ENCODE measurements around the gene RBM19. TPM values are rescaled to one million over a fixed set of nuclear protein-coding genes. Genes with fewer than 3 reads are reported as not detected.

The RBM19 gene
- polyA plus RNA-seq, 2 of the 4 experiments (the other 2 are of a cell fraction): 16.0 to 18.6 TPM

GRCh38 chr12:113899561-113900471, 66.3 kb downstream of the RBM19 start:
- ATAC-seq (no peak), DNase-seq (ENCODE audit: low read depth in 1 of 2, low spot score in 1 of 2) (no peak), FAIRE-seq (no peak)
- no peak overlapping the region for H3K4me2 ChIP-seq
- H3K27ac ChIP-seq: no peak overlapping the region
- TF ChIP-seq HMGXB4 (CRISPR knock-in tag; IDR thresholded peaks at IDR 0.05; ENCODE audit: borderline replicate concordance) (no peak), JUN (IDR thresholded peaks at IDR 0.05) (no peak), FOSL2 (IDR thresholded peaks at IDR 0.05) (no peak), FOSL2 (CRISPR knock-in tag; IDR thresholded peaks at IDR 0.05) (no peak)
- ChIA-PET CTCF (interaction anchor here (0.9 to 1.3 kb wide), 2 partner anchors 9 kb away, joined by 3 to 4 read pairs; no protein-coding TSS in a partner anchor), POLR2A (no interaction called here)
- WGBS (ENCODE audit: missing lambda C conversion rate): 93% methylated on average over 32 of the region's 32 CpGs
- H3K9me3 ChIP-seq: no peaks in the 10 kb centered on the region
- H3K4me1 ChIP-seq: no peaks in the 10 kb centered on the region
- no peak overlapping the region for H3K4me3 ChIP-seq

- H3K9me3 ChIP-seq: no peaks in the 10 kb centered on the region
- no peak overlapping the region for H3K4me3 ChIP-seq
- ATAC-seq (no peak), FAIRE-seq (no peak), DNase-seq (ENCODE audit: low read depth in 1 of 2, low spot score in 1 of 2) (no peak)
- H3K4me2 ChIP-seq: no peak overlapping the region
- ChIA-PET CTCF (interaction anchor here (1.3 kb wide), 1 partner anchor 9 kb away, joined by 3 read pairs; no protein-coding TSS in a partner anchor), POLR2A (no interaction called here)
- WGBS (ENCODE audit: missing lambda C conversion rate): 80% methylated on average over 6 of the region's 6 CpGs
- H3K4me1 ChIP-seq: no peaks in the 10 kb centered on the region
- TF ChIP-seq BHLHE40 (IDR thresholded peaks at IDR 0.05; ENCODE audit: low read depth, low read length) (no peak), USF2 (IDR thresholded peaks at IDR 0.05) (no peak), FOXS1 (CRISPR knock-in tag; IDR thresholded peaks at IDR 0.05) (no peak), MYC (IDR thresholded peaks at IDR 0.05; ENCODE audit: borderline replicate concordance, low read length) (no peak), POLR2A (IDR thresholded peaks at IDR 0.05; ENCODE audit: low read length) (no peak), CBX8 (IDR thresholded peaks at IDR 0.05) (no peak), ZSCAN20 (CRISPR knock-in tag; IDR thresholded peaks at IDR 0.05) (no peak), KDM1A (IDR thresholded peaks at IDR 0.05; ENCODE audit: low read depth) (no peak), REST (IDR thresholded peaks at IDR 0.05) (no peak), HOXB13 (CRISPR knock-in tag; IDR thresholded peaks at IDR 0.05; ENCODE audit: low read depth) (no peak)
- H3K27ac ChIP-seq: no peak overlapping the region
These were observed 67.0 kb downstream of the RBM19 start for GRCh38 chr12:113899042-113899560.

GRCh38 chr12:113898466-113898865, 67.7 kb downstream of the RBM19 start:
- Histone ChIP-seq H3K27ac (no peak overlapping the region), H3K4me2 (no peak overlapping the region), H3K9me3 (no peaks in the 10 kb centered on the region), H3K4me1 (no peaks in the 10 kb centered on the region), H3K4me3 (no peak overlapping the region)
- ATAC-seq (no peak), DNase-seq (ENCODE audit: low read depth in 1 of 2, low spot score in 1 of 2) (no peak), FAIRE-seq (no peak)
- POLR2A ChIA-PET: no interaction called here
- 90% methylated on average over 8 of the region's 8 CpGs for WGBS (ENCODE audit: missing lambda C conversion rate)
- CTCF ChIA-PET: no interaction called here
- no peak for TF ChIP-seq PHF8 (IDR thresholded peaks at IDR 0.05; ENCODE audit: borderline replicate concordance, low read depth)
- no peak for TF ChIP-seq GATA3 (IDR thresholded peaks at IDR 0.05; ENCODE audit: borderline replicate concordance)
- no peak for TF ChIP-seq SMC3 (IDR thresholded peaks at IDR 0.05)
- TF ChIP-seq HOXB13 (CRISPR knock-in tag; IDR thresholded peaks at IDR 0.05; ENCODE audit: low read depth): no peak
- TF ChIP-seq EHMT2 (IDR thresholded peaks at IDR 0.05; ENCODE audit: low read depth): no peak
- TF ChIP-seq NR3C1 (IDR thresholded peaks at IDR 0.05): no peak
- TF ChIP-seq RARB (CRISPR knock-in tag; IDR thresholded peaks at IDR 0.05): no peak
- no peak for TF ChIP-seq JUN (IDR thresholded peaks at IDR 0.05)
- no peak for TF ChIP-seq USF2 (IDR thresholded peaks at IDR 0.05)
- no peak for TF ChIP-seq CEBPB (IDR thresholded peaks at IDR 0.05)
- no peak for TF ChIP-seq HOXB5 (CRISPR knock-in tag; IDR thresholded peaks at IDR 0.05)
- no peak for TF ChIP-seq KDM1A (IDR thresholded peaks at IDR 0.05; ENCODE audit: low read depth)
- no peak for TF ChIP-seq E2F6 (IDR thresholded peaks at IDR 0.05; ENCODE audit: borderline replicate concordance, low read depth)

All from A549 (cell line).